Endothelial cell of umbilical vein (primary cell): ENCODE data around the gene DET1. TPM values are rescaled to one million over a fixed set of nuclear protein-coding genes. Genes with fewer than 3 reads are reported as not detected.

Experiments
- BruUV-seq: library from RNA; stranded (reverse); fragments of 400-500 nt; replicated peaks from 2 replicates; lab custom pipeline; 2021; lab: Mats Ljungman, UMichigan
- CTCF ChIA-PET: fragments of 300-600, 350-600 bp; sonication (Branson Sonifier 250); formaldehyde crosslinking; loops from one replicate; lab custom pipeline; 2021; ENCODE audit warnings: antibody characterized with exemption, inconsistent platforms; lab: Charles Lee
- POLR2A ChIA-PET: fragments of 300-600, 350-600 bp; sonication (Branson Sonifier 250); formaldehyde crosslinking; loops from one replicate; lab custom pipeline; 2021; ENCODE audit warnings: antibody characterized with exemption, inconsistent platforms; lab: Charles Lee
- DNase-seq: peaks from one replicate; pipeline ENCODE4 v3.0.0-alpha.2; 2011; ENCODE audit warnings: low read depth, low spot score
- FAIRE-seq: peaks from 2 replicates; lab custom pipeline; 2011; peaks lifted over from hg19 to GRCh38; lab: Jason Lieb, UNC
- H2AFZ ChIP-seq: 2 replicates; pipeline ENCODE4 v1.6.0; 2012; ENCODE audit warnings: low read depth, low read length, control low read depth, inconsistent platforms
- H3K27ac ChIP-seq: 2 replicates; pipeline ENCODE4 v1.5.1; 2011; ENCODE audit warnings: low read depth, mild to moderate bottlenecking, control low read depth, low read length, moderate library complexity; ENCODE audit not compliant: insufficient read depth
- H3K27me3 ChIP-seq, 2 experiments: 2 replicates each; pipeline versions ENCODE4 v1.6.0 to v1.6.1; 2011; ENCODE audit warnings: low read length in 2 of 2, mixed read lengths in 1 of 2; ENCODE audit not compliant: control insufficient read depth in 2 of 2, insufficient read depth in 2 of 2
- H3K36me3 ChIP-seq, 2 experiments: 2 replicates in 1 of 2; 3 replicates in 1 of 2; pipeline ENCODE4 v1.5.1; 2011; ENCODE audit warnings: low read length in 2 of 2, mild to moderate bottlenecking in 1 of 2, moderate library complexity in 1 of 2; ENCODE audit not compliant: control insufficient read depth in 2 of 2, insufficient read depth in 2 of 2; ENCODE audit errors: extremely low read depth in 1 of 2
- H3K4me1 ChIP-seq: 3 replicates; pipeline ENCODE4 v1.5.1; 2011; ENCODE audit warnings: mild to moderate bottlenecking, low read length; ENCODE audit not compliant: control insufficient read depth, insufficient read depth; ENCODE audit errors: extremely low read depth
- H3K4me2 ChIP-seq: 2 replicates; pipeline ENCODE4 v1.6.1; 2011; ENCODE audit warnings: low read length, control low read depth, mixed read lengths; ENCODE audit not compliant: insufficient read depth
- H3K4me3 ChIP-seq, 3 experiments: fragments of 200-600 bp in 1 of 3; sonication (generic), shearing (Covaris generic) in 1 of 3; replicated peaks in 1 of 3; 2 replicates each; pipeline ENCODE4 v1.5.1; 2011 to 2016; ENCODE audit warnings: control low read depth in 3 of 3, low read length in 3 of 3, mild to moderate bottlenecking in 2 of 3, inconsistent platforms in 1 of 3, low read depth in 1 of 3, moderate library complexity in 1 of 3; ENCODE audit not compliant: insufficient read depth in 1 of 3
- H3K79me2 ChIP-seq: 2 replicates; pipeline ENCODE4 v1.6.0; 2012; ENCODE audit warnings: low read length, inconsistent platforms; ENCODE audit not compliant: control insufficient read depth, insufficient read depth
- H3K9ac ChIP-seq: replicated peaks from 2 replicates; pipeline ENCODE3; 2011; ENCODE audit warnings: low read length, control low read depth; ENCODE audit not compliant: insufficient read depth; ENCODE audit errors: extremely low read depth
- H3K9me1 ChIP-seq: replicated peaks from 3 replicates; pipeline ENCODE4 v1.6.0; 2011; ENCODE audit warnings: mild to moderate bottlenecking, low read length; ENCODE audit not compliant: control insufficient read depth, insufficient read depth; ENCODE audit errors: extremely low read depth
- H3K9me3 ChIP-seq: replicated peaks from 2 replicates; pipeline ENCODE4 v1.5.1; 2012; ENCODE audit warnings: low read length, inconsistent platforms; ENCODE audit not compliant: control insufficient read depth, insufficient read depth
- H4K20me1 ChIP-seq: replicated peaks from 2 replicates; pipeline ENCODE3; 2011; ENCODE audit warnings: mild to moderate bottlenecking, low read length; ENCODE audit not compliant: control insufficient read depth, insufficient read depth; ENCODE audit errors: extremely low read depth
- CTCF ChIP-seq, 2 donors: IDR thresholded peaks; 1 replicate in 1 of 2; 2 replicates in 1 of 2; pipeline ENCODE4 v1.5.1; 2011; ENCODE audit warnings: low read length in 2 of 2, mild to moderate bottlenecking in 2 of 2, moderate library complexity in 2 of 2, control low read depth in 1 of 2, inconsistent platforms in 1 of 2, low read depth in 1 of 2; ENCODE audit not compliant: insufficient read depth in 1 of 2; ENCODE audit errors: extremely low read depth in 1 of 2
- EZH2 ChIP-seq: IDR thresholded peaks from 2 replicates; pipeline ENCODE4 v1.6.1; 2012; ENCODE audit warnings: borderline replicate concordance, low read depth, mild to moderate bottlenecking, moderate library complexity, low read length, inconsistent platforms; ENCODE audit not compliant: severe bottlenecking
- FOS ChIP-seq: IDR thresholded peaks from 2 replicates; pipeline ENCODE4 v1.6.1; 2011; ENCODE audit warnings: mild to moderate bottlenecking, low read length, moderate library complexity, borderline replicate concordance; ENCODE audit not compliant: insufficient read depth
- GATA2 ChIP-seq: IDR thresholded peaks from 2 replicates; pipeline ENCODE4 v1.7.0; 2011; ENCODE audit warnings: low read depth, mild to moderate bottlenecking, moderate library complexity, mixed read lengths, low read length; ENCODE audit not compliant: insufficient read length, insufficient read depth
- JUN ChIP-seq: IDR thresholded peaks from 2 replicates; pipeline ENCODE4 v1.6.1; 2011; ENCODE audit warnings: borderline replicate concordance, low read depth; ENCODE audit not compliant: insufficient read length, insufficient read depth
- MAX ChIP-seq: IDR thresholded peaks from 2 replicates; pipeline ENCODE4 v1.6.1; 2011; ENCODE audit not compliant: insufficient read depth, insufficient read length
- MYC ChIP-seq: IDR thresholded peaks from one replicate; pipeline ENCODE4 v1.6.1; 2011; ENCODE audit warnings: mild to moderate bottlenecking, low read depth, low read length
- POLR2A ChIP-seq: IDR thresholded peaks from 2 replicates; pipeline ENCODE4 v1.6.1; 2012; ENCODE audit warnings: low read depth, mild to moderate bottlenecking, control low read depth, low read length
- POLR2AphosphoS5 ChIP-seq: IDR thresholded peaks from 2 replicates; pipeline ENCODE4 v1.6.1; 2012; ENCODE audit warnings: low read depth, mild to moderate bottlenecking, control low read depth, low read length, moderate library complexity; ENCODE audit not compliant: insufficient read depth
- dilution Hi-C: fragments of 300-500 bp; cut with MboI; formaldehyde crosslinking; loops from one replicate; pipeline ENCODE4 v1.15.0; 2019; ENCODE audit warnings: low sequenced_read_pairs; ENCODE audit not compliant: extremely low pct_ligation_motif_present
- intact Hi-C: fragments of 100-400 bp; cut with micrococcal nuclease; formaldehyde crosslinking; loops from one replicate; pipeline ENCODE4 v1.10.0; 2022
- polyA plus RNA-seq, 4 experiments: library from polyadenylated mRNA; depleted of rRNA in 3 of 4; stranded (reverse) in 3 of 4; unstranded in 1 of 4; fragments of >200 nt; gene quantifications; 2 replicates each; pipeline versions ENCODE4 v1.2.1 to v1.2.3, GENCODE V29; 2011 to 2012; ENCODE audit warnings: missing spikeins in 1 of 4
- total RNA-seq: library from RNA; stranded (reverse); gene quantifications from 2 replicates; pipeline ENCODE4 v1.2.3, GENCODE V29; 2021

The DET1 gene
- total and polyA plus RNA-seq, 2 donors (not counting 3 experiments of a cell fraction or from before 2014, with no cell fraction given), result 5.2 to 5.6 TPM

GRCh38 chr15:88564741-88565140 is 18.3 kb upstream of the DET1 start:
- Histone ChIP-seq H4K20me1 (no peaks in the 10 kb centered on the region), H3K4me1 (no peaks in the 10 kb centered on the region), H2AFZ (no peak overlapping the region), H3K36me3 (no peaks in the 10 kb centered on the region), H3K27ac (no peak overlapping the region), H3K9me3 (no peaks in the 10 kb centered on the region), H3K27me3 (no peaks in the 10 kb centered on the region), H3K79me2 (no peaks in the 10 kb centered on the region), H3K9me1 (no peaks in the 10 kb centered on the region), H3K9ac (no peak overlapping the region), H3K4me3 (no peak overlapping the region), H3K4me2 (no peak overlapping the region)
- TF ChIP-seq FOS (no peak), POLR2A (no peak), MYC (no peak), CTCF (IDR thresholded peaks at IDR 0.05; ENCODE audit: extremely low read depth in 1 of 2, insufficient read depth in 1 of 2, low read depth in 1 of 2, low read length in 2 of 2) (no peak), MAX (no peak), POLR2AphosphoS5 (no peak), GATA2 (no peak), EZH2 (no peak), JUN (no peak)
- POLR2A ChIA-PET, result no interaction called here
- FAIRE-seq, result no peak
- dilution Hi-C loops (no loop called here), intact Hi-C loops (no loop called here)
- no TSS peak for BruUV-seq
- DNase-seq, result no peak
- CTCF ChIA-PET, result interaction anchor here (1.0 kb wide), 1 partner anchor 21 kb away, joined by 3 read pairs; no protein-coding TSS in a partner anchor
